Pancreas (tissue), 10 donors: ENCODE results near the gene COQ4. TPM values are rescaled to one million over a fixed set of nuclear protein-coding genes. Genes with fewer than 3 reads are reported as not detected.
A peak's percentile ranks its signal among the peaks of the same experiment; 100 is the strongest.

ENCODE experiments used
- ATAC-seq, 4 donors: fragments of 200-7000 bp; cut with Tn5 transposase; one replicate each; pipeline versions ENCODE4 v1.8.0 to v1.9.1; 2020; ENCODE audit warnings: mild to moderate bottlenecking in 4 of 4, moderate library complexity in 4 of 4
- DNase-seq, 6 donors: peaks; one replicate each; pipeline ENCODE4 v3.0.0-alpha.2; 2020
- FAIRE-seq: peaks from 2 replicates; lab custom pipeline; 2012; peaks lifted over from hg19 to GRCh38; lab: Jason Lieb, UNC
- H3K27ac ChIP-seq, 4 donors: fragments of 200-600 bp; sonication (generic); 1 replicate in 3 of 4; 2 replicates in 1 of 4; pipeline versions ENCODE4 v1.5.0 to v1.8.0; 2020
- H3K27me3 ChIP-seq, 4 donors: fragments of 200-600 bp; one replicate each; pipeline ENCODE4 v1.8.0; 2021
- H3K36me3 ChIP-seq, 3 donors: fragments of 200-600 bp; sonication (generic) in 1 of 3; one replicate each; pipeline versions ENCODE4 v1.5.0 to v1.8.0; 2020 to 2021
- H3K4me1 ChIP-seq, 3 donors: fragments of 200-600 bp; one replicate each; pipeline ENCODE4 v1.8.0; 2021
- H3K4me3 ChIP-seq, 4 donors: fragments of 200-600 bp; sonication (generic) in 2 of 4; one replicate each; pipeline versions ENCODE4 v1.5.0 to v1.8.0; 2020 to 2021
- H3K9me3 ChIP-seq, 4 donors: fragments of 200-600 bp; one replicate each; pipeline ENCODE4 v1.8.0; 2021
- WGBS, 2 donors: extraction: QIAGEN DNeasy Blood & Tissue Kit; methylation state at CpG; one replicate each; pipeline ENCODE4 v1.1.7; 2013; 5-methylcytosine and 5-hydroxymethylcytosine counted together
- intact Hi-C, 3 donors: fragments of 100-400 bp; cut with DNase I; formaldehyde crosslinking; loops; one replicate each; pipeline versions ENCODE4 v1.11.1 to v1.14.2; 2022
- polyA plus RNA-seq, 2 donors: library from polyadenylated mRNA; stranded (reverse); fragments of 200-250 nt; gene quantifications; one replicate each; pipeline ENCODE4 v1.2.3, GENCODE V29; 2013
- total RNA-seq, 6 donors: library from RNA; stranded (reverse); fragmentation: NEBNext Ultra II Directional in 4 of 6; extraction: Animal tissue kit (Norgen Biotek cat#: 25700) in 4 of 6; gene quantifications; one replicate each; pipeline versions ENCODE4 v1.2.1 to v1.2.4, GENCODE V29; 2021 to 2023
- TF ChIP-seq, protein P1 (sequence below), 4 donors: fragments of 200-600 bp; sonication (generic) in 3 of 4; IDR thresholded peaks; one replicate each; pipeline versions ENCODE4 v1.5.0 to v1.8.0; 2021; ENCODE audit warnings: antibody characterized with exemption in 4 of 4
- donor health status: healthy with polysubstance abuse.
- donor health status: DM: no; HTN: no; CAD: no; lungs with moderate emphysema.
- donor health status: DM: no; HTN: no; CAD: no.
- donor health status: control.
- donor health status: control.
- donor health status: Bipolar disorder and iron deficiency.
- donor health status: DM: yes; HTN: yes; CAD: no.
- donor health status: DM: no; HTN: no; CAD: no.
- donor health status: DM: no; HTN: no; CAD: no.
- donor health status: DM: yes; HTN: yes; CAD: no.

The COQ4 gene
- total and polyA plus RNA-seq, 8 donors, result 23.1 to 103 (median 32.8) TPM

DNA sequence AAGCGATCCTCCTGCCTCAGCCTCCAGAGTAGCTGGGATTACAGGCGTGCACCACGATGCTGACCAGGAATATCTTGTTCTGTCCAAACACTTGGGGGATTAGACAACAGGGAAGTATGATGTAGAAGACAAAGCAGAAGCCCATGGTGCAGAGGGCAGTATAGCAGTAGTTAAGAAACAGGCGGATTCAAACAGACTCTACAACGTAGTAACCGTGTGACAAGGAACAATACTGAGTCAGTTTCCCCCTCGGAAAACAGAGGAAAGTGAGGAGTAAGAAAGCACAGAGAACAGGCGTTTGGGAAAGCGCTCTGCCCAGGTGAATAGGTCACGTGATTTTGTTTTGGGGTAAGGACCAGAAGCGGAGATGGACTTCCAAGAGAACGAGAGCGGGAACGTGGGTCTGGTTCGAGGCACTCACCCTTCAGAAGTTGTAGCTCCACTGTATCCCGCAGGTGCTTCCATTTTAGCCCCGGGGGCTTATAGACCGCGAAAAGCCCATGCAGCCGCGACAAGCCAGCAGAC, 698 bp upstream of the COQ4 start:
- TF ChIP-seq, protein P1, sequence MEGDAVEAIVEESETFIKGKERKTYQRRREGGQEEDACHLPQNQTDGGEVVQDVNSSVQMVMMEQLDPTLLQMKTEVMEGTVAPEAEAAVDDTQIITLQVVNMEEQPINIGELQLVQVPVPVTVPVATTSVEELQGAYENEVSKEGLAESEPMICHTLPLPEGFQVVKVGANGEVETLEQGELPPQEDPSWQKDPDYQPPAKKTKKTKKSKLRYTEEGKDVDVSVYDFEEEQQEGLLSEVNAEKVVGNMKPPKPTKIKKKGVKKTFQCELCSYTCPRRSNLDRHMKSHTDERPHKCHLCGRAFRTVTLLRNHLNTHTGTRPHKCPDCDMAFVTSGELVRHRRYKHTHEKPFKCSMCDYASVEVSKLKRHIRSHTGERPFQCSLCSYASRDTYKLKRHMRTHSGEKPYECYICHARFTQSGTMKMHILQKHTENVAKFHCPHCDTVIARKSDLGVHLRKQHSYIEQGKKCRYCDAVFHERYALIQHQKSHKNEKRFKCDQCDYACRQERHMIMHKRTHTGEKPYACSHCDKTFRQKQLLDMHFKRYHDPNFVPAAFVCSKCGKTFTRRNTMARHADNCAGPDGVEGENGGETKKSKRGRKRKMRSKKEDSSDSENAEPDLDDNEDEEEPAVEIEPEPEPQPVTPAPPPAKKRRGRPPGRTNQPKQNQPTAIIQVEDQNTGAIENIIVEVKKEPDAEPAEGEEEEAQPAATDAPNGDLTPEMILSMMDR (IDR thresholded peaks at IDR 0.05), result no peak
- Histone ChIP-seq H3K9me3 (no peaks in the 10 kb centered on the region), H3K36me3 (no peaks in the 10 kb centered on the region), H3K27me3 (no peaks in the 10 kb centered on the region), H3K4me1 (peaks cover 5 to 18% (median 8%) of the 10 kb centered on the region in 3 donors), H3K27ac (peak overlapping the region in 2 of 4 donors; percentile 85 to 93), H3K4me3 (peak overlapping the region; percentile 52 to 98 (median 94))
- intact Hi-C loops, result no loop called here
- WGBS, 2 donors, result 1% methylated on average over 21 of the region's 21 CpGs
- FAIRE-seq, result no peak
- DNase-seq, result no peak
- ATAC-seq, result peak; percentile 2 to 13 (median 4)

- intact Hi-C loops, result no loop called here
- no peak for ATAC-seq
- Histone ChIP-seq H3K27me3 (no peaks in the 10 kb centered on the region), H3K4me3 (peak overlapping the region; percentile 52 to 98 (median 94)), H3K4me1 (peaks cover 5 to 18% (median 8%) of the 10 kb centered on the region in 3 donors), H3K36me3 (peaks cover 0 to 8% (median 0%) of the 10 kb centered on the region in 3 donors), H3K9me3 (no peaks in the 10 kb centered on the region), H3K27ac (peak overlapping the region; percentile 59 to 93 (median 76))
- FAIRE-seq, result no peak
- 20% methylated on average over 16 of the region's 16 CpGs for WGBS, 2 donors
- TF ChIP-seq, protein P1 (IDR thresholded peaks at IDR 0.05), result no peak
- no peak for DNase-seq
Observed at GRCh38 chr9:128323212-128323730, 632 bp downstream of the COQ4 start.

GRCh38 chr9:128323791-128324190, 1.2 kb downstream of the COQ4 start:
- Histone ChIP-seq H3K27ac (no peak overlapping the region), H3K36me3 (peaks cover 0 to 8% (median 0%) of the 10 kb centered on the region in 3 donors), H3K27me3 (no peaks in the 10 kb centered on the region), H3K9me3 (no peaks in the 10 kb centered on the region), H3K4me1 (peaks cover 5 to 18% (median 8%) of the 10 kb centered on the region in 3 donors), H3K4me3 (peak overlapping the region; percentile 52 to 98 (median 94))
- TF ChIP-seq, protein P1 (IDR thresholded peaks at IDR 0.05), result no peak
- 75 to 80% methylated on average over 12 of the region's 12 CpGs for WGBS, 2 donors
- no peak for DNase-seq
- intact Hi-C loops, result no loop called here
- no peak for ATAC-seq
- FAIRE-seq, result no peak

GRCh38 chr9:128324401-128324800, 1.8 kb downstream of the COQ4 start:
- TF ChIP-seq, protein P1 (IDR thresholded peaks at IDR 0.05), result no peak
- 100% methylated on average over 1 of the region's 1 CpG for WGBS, 2 donors
- Histone ChIP-seq H3K27ac (no peak overlapping the region), H3K4me3 (no peak overlapping the region), H3K27me3 (no peaks in the 10 kb centered on the region), H3K4me1 (peaks cover 5 to 18% (median 8%) of the 10 kb centered on the region in 3 donors), H3K9me3 (no peaks in the 10 kb centered on the region), H3K36me3 (peaks cover 0 to 8% (median 0%) of the 10 kb centered on the region in 3 donors)
- ATAC-seq (no peak), FAIRE-seq (no peak), DNase-seq (no peak)
- intact Hi-C loops, result no loop called here

DNA sequence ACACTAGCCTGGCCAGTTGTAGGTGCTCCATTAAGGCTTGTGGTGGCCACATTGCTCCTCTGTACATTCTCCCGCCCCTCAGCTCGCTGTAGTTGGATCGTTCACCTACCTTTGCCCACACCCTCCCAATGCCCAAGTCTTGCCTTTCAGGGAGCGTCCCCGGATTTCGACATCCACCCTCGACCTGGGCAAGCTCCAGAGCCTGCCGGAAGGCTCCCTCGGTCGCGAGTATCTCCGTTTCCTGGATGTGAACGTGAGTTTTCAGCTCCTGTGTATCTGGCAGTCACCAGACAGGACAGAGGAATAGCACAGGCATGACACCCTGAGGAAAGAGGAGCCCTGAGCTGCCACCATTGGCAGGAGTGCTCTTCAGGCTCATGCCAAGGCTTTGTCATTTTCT, 3.0 kb downstream of the COQ4 start:
- Histone ChIP-seq H3K9me3 (no peaks in the 10 kb centered on the region), H3K36me3 (peaks cover 0 to 8% (median 0%) of the 10 kb centered on the region in 3 donors), H3K4me1 (peaks cover 5 to 18% (median 8%) of the 10 kb centered on the region in 3 donors), H3K27me3 (no peaks in the 10 kb centered on the region), H3K27ac (no peak overlapping the region), H3K4me3 (no peak overlapping the region)
- 79 to 89% methylated on average over 13 of the region's 13 CpGs for WGBS, 2 donors
- ATAC-seq (no peak), FAIRE-seq (no peak), DNase-seq (no peak)
- intact Hi-C loops, result no loop called here
- TF ChIP-seq, protein P1 (IDR thresholded peaks at IDR 0.05), result no peak
